ENCODE measurements around the gene MINDY3.

GRCh38 chr10:15783941-15784636, 76.2 kb downstream of the MINDY3 start:
- TF ChIP-seq CTCF (IDR thresholded peaks at IDR 0.05) (no peak), POLR2A (IDR thresholded peaks at IDR 0.05) (no peak)
